SK-N-MC (cell line): ENCODE results near the gene HNF4A.

ENCODE experiments used
- EZH2 ChIP-seq: fragments of 200-600 bp; sonication (generic); IDR thresholded peaks from one replicate; pipeline ENCODE4 v1.6.1; 2017; ENCODE audit warnings: antibody characterized with exemption
- FOXP2 ChIP-seq: optimal IDR thresholded peaks from 2 replicates; pipeline ENCODE3; 2011; ENCODE audit warnings: mild to moderate bottlenecking, moderate library complexity; ENCODE audit not compliant: insufficient read depth; ENCODE audit errors: extremely low read length, control extremely low read depth
- POLR2AphosphoS5 ChIP-seq: IDR thresholded peaks from 2 replicates; pipeline ENCODE4 v1.6.1; 2012; ENCODE audit warnings: mild to moderate bottlenecking, low read depth, low read length, borderline replicate concordance

GRCh38 chr20:44467289-44467883 is 111.9 kb downstream of the HNF4A start:
- no peak for TF ChIP-seq EZH2
- no peak for TF ChIP-seq POLR2AphosphoS5
- no peak for TF ChIP-seq FOXP2
